Sigmoid colon (tissue), 7 donors: ENCODE results near the gene MVB12B. TPM values are rescaled to one million over a fixed set of nuclear protein-coding genes. Genes with fewer than 3 reads are reported as not detected.

Experiments used
- DNase-seq: peaks from one replicate; pipeline ENCODE4 v3.0.0-alpha.2; 2019
- H3K27ac ChIP-seq, 4 donors: fragments of 200-600 bp; sonication (generic); one replicate each; pipeline ENCODE4 v1.5.1; 2016 to 2019; ENCODE audit warnings: mild to moderate bottlenecking in 1 of 4
- H3K27me3 ChIP-seq, 3 donors: fragments of 200-600 bp; sonication (generic); one replicate each; pipeline ENCODE4 v1.5.1; 2019; ENCODE audit warnings: mild to moderate bottlenecking in 1 of 3
- H3K36me3 ChIP-seq, 4 donors: fragments of 200-600 bp; sonication (generic); one replicate each; pipeline ENCODE4 v1.5.1; 2016 to 2019
- H3K4me1 ChIP-seq, 4 donors: fragments of 200-600 bp; sonication (generic); one replicate each; pipeline ENCODE4 v1.5.1; 2017 to 2019
- H3K4me3 ChIP-seq, 4 donors: fragments of 200-600 bp; sonication (generic); one replicate each; pipeline ENCODE4 v1.5.1; 2017 to 2019; ENCODE audit warnings: mild to moderate bottlenecking in 2 of 4, moderate library complexity in 1 of 4
- H3K9me3 ChIP-seq, 4 donors: fragments of 200-600 bp in 3 of 4; sonication (generic) in 3 of 4; one replicate each; pipeline versions ENCODE4 v1.5.1 to v1.6.1; 2013 to 2019
- CTCF ChIP-seq, 4 experiments: fragments of 450-650 bp in 3 of 4; fragments of 200-600 bp in 1 of 4; IDR thresholded peaks; one replicate each; pipeline ENCODE4 v1.5.1; 2016 to 2019; ENCODE audit warnings: antibody characterized with exemption in 4 of 4, mild to moderate bottlenecking in 3 of 4, moderate library complexity in 2 of 4
- EP300 ChIP-seq, 4 donors: sonication (generic); formaldehyde crosslinking; IDR thresholded peaks; one replicate each; pipeline ENCODE4 v1.6.1; 2017; ENCODE audit warnings: antibody characterized with exemption in 4 of 4
- POLR2A ChIP-seq, 2 donors: fragments of 450-650 bp; IDR thresholded peaks; one replicate each; pipeline ENCODE4 v1.6.1; 2016; ENCODE audit warnings: antibody characterized with exemption in 2 of 2, mild to moderate bottlenecking in 2 of 2, moderate library complexity in 2 of 2
- POLR2AphosphoS5 ChIP-seq, 4 donors: sonication (generic); formaldehyde crosslinking; IDR thresholded peaks; one replicate each; pipeline ENCODE4 v1.6.1; 2017; ENCODE audit warnings: antibody characterized with exemption in 4 of 4
- WGBS, 2 donors: extraction: QIAGEN DNeasy Blood & Tissue Kit; methylation state at CpG; one replicate each; pipeline ENCODE4 v1.1.7; 2013; 5-methylcytosine and 5-hydroxymethylcytosine counted together
- intact Hi-C: fragments of 100-400 bp; cut with DNase I; formaldehyde crosslinking; loops from one replicate; pipeline ENCODE4 v1.15.1; 2023
- polyA plus RNA-seq, 3 donors: library from polyadenylated mRNA; stranded (reverse); fragments of 200-250 nt; gene quantifications; one replicate each; pipeline ENCODE4 v1.2.3, GENCODE V29; 2013
- total RNA-seq, 4 donors: library from RNA; depleted of rRNA; stranded (reverse); fragments of >200 nt; gene quantifications; one replicate each; pipeline ENCODE4 v1.1.0, GENCODE V29; 2016
- donor health status: healthy with polysubstance abuse.
- donor health status: Bipolar disorder and iron deficiency.
- donor health status: healthy.

Gene MVB12B
- total and polyA plus RNA-seq, 7 donors = 5.1 to 14.4 (median 12.2) TPM

GRCh38 chr9:126516561-126516935, 189.9 kb downstream of the MVB12B start:
- TF ChIP-seq POLR2AphosphoS5 (IDR thresholded peaks at IDR 0.05) (no peak), EP300 (IDR thresholded peaks at IDR 0.05) (no peak), POLR2A (IDR thresholded peaks at IDR 0.05) (no peak), CTCF (IDR thresholded peaks at IDR 0.05) (no peak)
- 60 to 68% methylated on average over 8 of the region's 8 CpGs for WGBS, 2 donors
- Histone ChIP-seq H3K4me1 (peaks cover 0 to 24% (median 19%) of the 10 kb centered on the region in 4 donors), H3K9me3 (no peaks in the 10 kb centered on the region), H3K27me3 (peaks cover 39 to 100% (median 73%) of the 10 kb centered on the region in 3 donors), H3K27ac (peak overlapping the region; percentile 51 to 70 (median 58)), H3K4me3 (no peak overlapping the region), H3K36me3 (no peaks in the 10 kb centered on the region)
- intact Hi-C loops = no loop called here
- DNase-seq = no peak

GRCh38 chr9:126516936-126517832, 190.6 kb downstream of the MVB12B start:
- H3K36me3 ChIP-seq = no peaks in the 10 kb centered on the region
- DNase-seq = no peak
- H3K9me3 ChIP-seq = no peaks in the 10 kb centered on the region
- H3K4me1 ChIP-seq = peaks cover 0 to 24% (median 19%) of the 10 kb centered on the region in 4 donors
- H3K27ac ChIP-seq = peak overlapping the region; percentile 51 to 70 (median 58)
- peak overlapping the region; percentile 1 to 41 (median 28) for H3K4me3 ChIP-seq
- H3K27me3 ChIP-seq = peaks cover 39 to 100% (median 79%) of the 10 kb centered on the region in 3 donors
- TF ChIP-seq POLR2A (IDR thresholded peaks at IDR 0.05) (no peak), POLR2AphosphoS5 (IDR thresholded peaks at IDR 0.05) (peak in 2 of 4 donors; percentile 16 to 28)
- 7 to 10% methylated on average over 32 of the region's 32 CpGs for WGBS, 2 donors
- intact Hi-C loops = no loop called here

DNA sequence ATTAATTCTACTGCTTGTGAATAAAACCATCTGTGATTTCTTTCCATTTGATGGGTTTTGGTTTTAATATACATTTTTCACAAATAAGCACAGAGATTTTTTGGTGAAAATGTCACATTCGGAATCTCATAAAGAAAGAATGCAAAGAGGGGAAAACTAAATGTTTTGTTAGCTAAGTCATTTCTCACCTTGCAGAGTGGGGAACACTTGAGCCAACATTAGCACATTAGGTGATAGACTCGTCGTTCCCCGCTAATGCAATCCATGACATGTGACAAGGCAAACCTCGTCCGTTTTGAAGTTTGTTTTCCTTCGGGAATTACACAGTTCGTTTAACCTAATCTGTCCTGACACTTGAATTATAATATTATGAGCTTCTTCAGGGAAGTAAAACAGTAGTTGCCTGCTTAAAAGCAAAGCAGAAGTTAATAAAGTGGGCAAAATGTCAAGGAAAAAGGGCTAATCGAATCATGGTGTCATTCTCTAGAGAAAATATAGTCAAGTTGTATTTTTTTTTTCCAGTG, 191.3 kb downstream of the MVB12B start:
- no peak for TF ChIP-seq EP300 (IDR thresholded peaks at IDR 0.05)
- peak in 2 of 4 donors; percentile 25 to 60 for TF ChIP-seq POLR2AphosphoS5 (IDR thresholded peaks at IDR 0.05)
- no peak for DNase-seq
- intact Hi-C loops = no loop called here
- Histone ChIP-seq H3K4me1 (peaks cover 0 to 24% (median 19%) of the 10 kb centered on the region in 4 donors), H3K27ac (peak overlapping the region; percentile 51 to 70 (median 58)), H3K36me3 (no peaks in the 10 kb centered on the region), H3K4me3 (peak overlapping the region in 1 of 4 donors; percentile 27), H3K27me3 (peaks cover 39 to 100% (median 86%) of the 10 kb centered on the region in 3 donors), H3K9me3 (no peaks in the 10 kb centered on the region)
- 12 to 20% methylated on average over 9 of the region's 9 CpGs for WGBS, 2 donors

DNA sequence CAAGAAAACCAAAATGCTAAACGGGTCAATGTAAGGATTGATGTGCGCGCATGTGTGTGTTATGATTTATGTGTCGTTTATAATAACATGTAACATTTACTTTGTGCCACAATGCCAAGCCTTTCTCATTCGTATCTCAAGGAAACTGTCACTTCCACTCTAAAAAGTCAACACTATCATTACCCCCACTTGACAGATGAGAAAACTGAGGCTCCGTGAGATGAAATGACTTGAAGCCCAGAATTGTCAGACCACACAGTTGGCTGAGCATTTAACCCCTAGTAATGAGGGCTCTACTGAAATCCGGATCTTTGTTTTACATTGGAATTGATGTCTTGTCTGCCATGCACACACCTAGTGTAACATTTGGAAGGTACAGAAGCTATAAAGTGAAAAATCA, 192.1 kb downstream of the MVB12B start:
- no peaks in the 10 kb centered on the region for H3K36me3 ChIP-seq
- H3K27me3 ChIP-seq = peaks cover 36 to 100% (median 82%) of the 10 kb centered on the region in 3 donors
- TF ChIP-seq EP300 (IDR thresholded peaks at IDR 0.05) (no peak), CTCF (IDR thresholded peaks at IDR 0.05) (no peak), POLR2AphosphoS5 (IDR thresholded peaks at IDR 0.05) (no peak), POLR2A (IDR thresholded peaks at IDR 0.05) (no peak)
- intact Hi-C loops = no loop called here
- 76 to 87% methylated on average over 7 of the region's 7 CpGs for WGBS, 2 donors
- H3K4me3 ChIP-seq = no peak overlapping the region
- H3K4me1 ChIP-seq = peaks cover 0 to 22% (median 19%) of the 10 kb centered on the region in 4 donors
- no peak for DNase-seq
- H3K27ac ChIP-seq = no peak overlapping the region
- no peaks in the 10 kb centered on the region for H3K9me3 ChIP-seq

- peaks cover 26 to 100% (median 82%) of the 10 kb centered on the region in 3 donors for H3K27me3 ChIP-seq
- H3K27ac ChIP-seq = no peak overlapping the region
- no peak for TF ChIP-seq CTCF (IDR thresholded peaks at IDR 0.05)
- TF ChIP-seq POLR2AphosphoS5 (IDR thresholded peaks at IDR 0.05) = no peak
- no peak for TF ChIP-seq EP300 (IDR thresholded peaks at IDR 0.05)
- WGBS, 2 donors = 77 to 79% methylated on average over 22 of the region's 22 CpGs
- DNase-seq = peak; percentile 52
- no peaks in the 10 kb centered on the region for H3K36me3 ChIP-seq
- H3K4me1 ChIP-seq = peaks cover 0 to 13% (median 12%) of the 10 kb centered on the region in 4 donors
- H3K9me3 ChIP-seq = no peaks in the 10 kb centered on the region
- H3K4me3 ChIP-seq = no peak overlapping the region
- intact Hi-C loops = no loop called here
Measured at GRCh38 chr9:126519660-126520420, 193.2 kb downstream of the MVB12B start.
